DMS53 treated with DMSO at 0.1 percent for 48 hours (cell line): ENCODE results near the gene PPAT.
"Not testable (repeated sequence)": the region's sequence is repeated elsewhere in the genome, so short reads cannot be mapped to it uniquely, and the experiment has no call there.

Experiments used
- DNase-seq: peaks from one replicate; lab custom pipeline; 2025; ENCODE audit not compliant: unreplicated experiment; lab: John Stamatoyannopoulos, UW

PPAT gene

DNA sequence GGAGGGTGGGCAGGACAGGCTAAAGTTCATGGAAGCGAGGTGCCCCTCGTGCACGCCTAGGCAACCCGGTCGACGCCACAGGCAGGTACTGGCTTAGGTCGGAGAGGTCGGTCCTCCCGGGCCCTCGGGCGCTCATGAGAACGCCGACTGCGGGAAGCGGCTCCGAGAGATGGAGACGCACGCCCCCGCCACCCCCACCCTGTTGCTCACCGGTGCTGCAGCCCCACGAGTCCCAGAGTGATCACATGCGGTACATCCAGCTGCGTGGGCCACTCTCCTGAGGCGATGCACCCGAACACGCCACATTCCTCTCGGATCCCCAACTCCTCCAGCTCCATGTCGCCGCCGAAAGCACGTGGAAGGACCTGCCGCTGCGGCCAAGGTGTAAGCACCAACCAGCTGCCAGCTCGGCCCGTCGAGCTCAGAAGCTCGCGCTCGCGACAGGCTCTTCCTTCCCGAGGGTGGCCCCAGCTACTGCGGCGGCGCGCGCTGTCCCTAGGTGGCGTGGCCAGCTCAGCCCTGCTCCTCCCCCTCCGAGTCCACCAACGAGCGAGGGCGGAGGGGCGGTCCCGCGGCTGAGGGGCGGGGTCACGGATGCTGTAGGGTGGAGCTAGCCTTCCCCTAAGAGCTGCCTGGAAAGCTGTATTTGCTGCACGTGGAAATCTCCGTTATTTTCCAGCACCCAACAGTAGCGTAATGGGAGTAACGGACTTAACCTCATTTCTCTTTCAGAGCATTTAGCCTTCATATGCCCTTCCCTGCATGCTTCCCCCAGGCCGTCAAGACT, at the start of gene PPAT:
TSS of gene PPAT (minus strand) at position 476 of the 787 bp plus-strand sequence. CDS start at position 338, 138 bp downstream.
- peak; percentile 90 for DNase-seq

DNA sequence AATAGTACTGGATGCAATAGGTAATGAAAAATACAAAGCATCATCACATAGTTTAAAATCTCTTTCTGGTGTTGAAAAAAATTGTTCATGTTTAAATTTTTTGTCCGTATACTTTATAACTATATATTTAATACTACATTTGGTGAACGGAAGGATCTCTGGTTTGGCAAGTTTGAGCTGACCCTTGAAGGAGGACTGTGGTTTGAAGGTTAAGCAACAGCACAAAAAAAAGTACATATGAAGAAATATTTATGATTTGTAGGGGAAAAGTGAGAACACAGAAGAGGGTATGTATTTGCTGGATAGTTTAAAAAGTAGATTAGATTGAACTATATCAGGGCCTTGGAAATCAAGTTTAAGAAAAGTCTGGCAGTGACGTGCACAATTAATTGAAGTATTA, 45.3 kb upstream of the PPAT start:
- no peak for DNase-seq

GRCh38 chr4:56477192-56477702, 41.8 kb upstream of the PPAT start:
- DNase-seq: no peak

DNA sequence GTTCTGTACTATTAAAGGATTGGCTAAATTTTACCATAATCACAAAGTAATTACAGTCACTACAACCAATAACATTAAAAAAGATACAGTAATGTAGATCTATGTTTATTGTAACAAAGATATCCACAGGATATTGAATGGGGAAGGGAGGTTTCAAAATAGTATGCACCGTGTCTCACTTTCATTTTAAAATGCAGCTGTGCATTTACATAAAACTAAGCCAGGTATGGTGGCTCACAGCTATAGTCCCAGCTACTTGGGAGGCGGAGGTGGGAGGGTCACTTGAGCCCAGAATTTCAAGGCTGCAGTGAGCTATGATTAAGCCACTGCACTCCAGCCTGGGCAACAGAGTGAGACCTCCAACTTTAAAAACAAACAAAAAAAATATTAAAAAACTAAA, 40.5 kb upstream of the PPAT start:
- DNase-seq: no peak

GRCh38 chr4:56469489-56470210, 34.2 kb upstream of the PPAT start:
- DNase-seq: no peak

GRCh38 chr4:56468097-56468422, 32.6 kb upstream of the PPAT start:
- peak; percentile 27 for DNase-seq

GRCh38 chr4:56467284-56468096, 32.1 kb upstream of the PPAT start, which contains the start of gene SRP72:
SRP72 (plus strand) TSS chr4:56467617; CDS start chr4:56467636, 19 bp downstream.
- peak; percentile 55 for DNase-seq

DNA sequence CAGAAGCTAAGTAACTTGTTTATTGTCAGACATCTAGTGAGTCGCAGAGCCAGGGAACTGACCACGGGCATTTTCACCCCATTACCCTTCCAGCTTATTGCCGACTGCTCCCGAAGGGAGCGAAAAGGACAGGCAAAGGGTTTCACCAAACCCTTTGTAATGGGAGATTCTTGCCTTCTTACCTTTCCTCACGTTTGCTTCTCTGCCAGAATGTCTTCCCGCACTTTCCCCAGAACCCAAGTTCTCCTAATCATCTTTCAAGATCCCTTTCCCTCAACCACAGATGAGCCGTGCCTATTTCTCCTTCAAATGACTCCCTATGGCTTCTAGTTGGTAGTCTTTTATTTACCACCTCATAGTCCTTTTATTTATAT, 31.5 kb upstream of the PPAT start:
- no peak for DNase-seq

DNA sequence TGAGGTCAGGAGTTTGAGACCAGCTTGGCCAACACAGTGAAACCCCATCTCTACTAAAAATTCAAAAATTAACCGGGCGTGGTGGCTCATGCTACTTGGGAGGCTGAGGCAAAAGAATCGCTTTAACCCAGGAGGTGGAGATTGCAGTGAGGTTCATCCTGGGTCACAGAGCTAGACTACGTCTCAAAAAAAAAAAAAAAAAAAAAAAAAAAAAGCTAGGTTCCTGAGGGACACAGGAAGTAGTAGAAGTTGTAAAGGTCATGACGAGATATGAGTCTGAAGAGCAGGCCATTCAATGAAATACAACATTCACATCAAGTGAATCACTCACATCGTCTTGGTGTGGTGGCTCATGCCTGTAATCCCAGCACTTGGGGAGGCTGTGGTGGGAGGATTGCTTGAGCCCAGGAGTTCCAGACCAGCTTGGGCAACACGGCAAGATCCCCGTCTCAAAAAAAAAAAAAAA, 30.9 kb upstream of the PPAT start:
- DNase-seq: peak; percentile 10

DNA sequence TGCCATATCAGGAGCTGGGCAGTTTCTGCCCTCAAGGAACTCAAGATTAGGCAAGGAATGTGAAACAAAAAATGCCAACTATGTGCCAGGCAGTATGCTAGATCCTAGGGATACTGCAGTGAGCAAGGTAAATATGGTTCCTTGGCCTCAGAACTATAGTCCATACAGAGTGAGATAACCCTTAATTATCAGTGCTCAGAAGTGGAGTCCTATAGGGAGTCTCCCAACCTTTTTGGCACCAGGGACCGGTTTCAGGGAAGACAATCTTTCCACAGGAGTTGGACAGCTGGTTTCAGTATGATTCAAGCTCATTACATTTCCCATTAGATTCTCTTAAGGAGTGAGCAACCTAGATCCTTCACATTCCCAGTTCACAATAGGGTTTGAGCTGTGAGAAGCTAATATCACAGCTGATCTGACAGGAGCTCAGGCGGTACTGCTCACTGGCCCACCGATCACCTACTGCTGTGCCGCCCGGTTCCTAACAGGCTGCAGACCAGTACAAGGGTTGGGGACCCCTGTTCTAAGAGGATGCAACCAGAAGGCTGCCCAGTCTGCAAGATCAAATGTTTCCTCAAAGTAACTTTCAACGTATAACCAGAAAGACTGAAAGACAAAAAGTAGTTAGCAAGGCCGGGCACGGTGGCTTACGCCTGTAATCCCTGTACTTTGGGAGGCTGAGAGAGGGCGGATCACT, 30.3 kb upstream of the PPAT start:
- no peak for DNase-seq

GRCh38 chr4:56464581-56464980, 29.2 kb upstream of the PPAT start:
- DNase-seq: no peak

DNA sequence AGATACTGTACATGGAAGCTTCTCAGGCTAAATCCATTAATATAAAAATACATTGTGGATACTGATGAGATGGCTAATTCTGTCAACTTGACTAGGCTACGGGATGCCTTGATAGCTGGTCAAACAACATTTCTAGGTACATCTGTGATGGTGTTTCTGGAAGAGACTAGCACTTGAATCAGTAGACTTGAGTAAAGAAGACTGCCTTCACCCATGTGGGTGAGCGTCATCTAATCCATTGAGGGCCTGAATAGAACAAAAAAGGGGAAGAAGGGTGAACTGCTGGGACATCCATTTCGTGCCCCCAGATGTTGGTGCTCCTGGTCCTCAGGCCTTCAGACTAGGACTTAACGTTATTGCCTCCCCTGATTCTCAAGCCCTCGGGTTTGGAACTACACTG, 28.3 kb upstream of the PPAT start:
- no peak for DNase-seq

DNA sequence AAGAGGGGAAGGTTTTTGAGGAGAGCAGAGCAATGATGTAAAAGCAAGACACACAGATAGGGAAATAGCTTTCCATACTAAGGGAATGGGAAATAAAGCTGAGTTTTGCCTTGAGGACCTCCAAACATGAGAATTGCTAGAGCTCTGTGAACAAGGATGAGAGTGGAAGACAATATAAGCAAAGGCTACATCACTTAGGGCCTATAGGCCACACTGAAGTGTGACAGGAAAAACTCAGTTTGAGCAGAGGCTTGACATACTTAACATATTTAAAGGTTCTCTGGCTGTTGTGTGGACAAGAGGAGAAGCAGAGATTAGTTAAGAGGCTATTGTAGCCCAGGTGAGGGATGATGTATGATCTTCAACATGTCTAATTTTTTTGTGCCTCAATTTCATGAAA, 26.7 kb upstream of the PPAT start:
- DNase-seq: no peak

GRCh38 chr4:56460085-56460484, 24.7 kb upstream of the PPAT start:
- DNase-seq: no peak

DNA sequence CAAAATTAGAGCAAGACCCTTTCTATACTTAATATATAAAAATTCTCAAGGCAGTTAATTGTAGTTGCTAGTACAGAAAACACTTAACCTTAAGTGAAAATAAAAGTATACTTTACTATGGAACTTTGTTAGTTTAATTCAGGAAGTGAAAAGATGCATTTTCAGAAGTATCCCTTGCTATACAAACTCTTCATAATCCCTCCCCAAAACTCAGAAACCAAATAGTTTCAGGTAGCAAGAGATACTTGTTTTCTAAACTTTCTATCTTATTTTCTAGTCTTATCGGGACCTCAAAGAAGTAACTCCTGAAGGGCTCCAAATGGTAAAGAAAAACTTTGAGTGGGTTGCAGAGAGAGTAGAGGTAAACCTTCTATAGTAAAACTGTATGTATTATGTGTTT, 14.9 kb upstream of the PPAT start:
- DNase-seq: no peak

GRCh38 chr4:56449475-56449874, 14.1 kb upstream of the PPAT start:
- DNase-seq: not testable (repeated sequence)

DNA sequence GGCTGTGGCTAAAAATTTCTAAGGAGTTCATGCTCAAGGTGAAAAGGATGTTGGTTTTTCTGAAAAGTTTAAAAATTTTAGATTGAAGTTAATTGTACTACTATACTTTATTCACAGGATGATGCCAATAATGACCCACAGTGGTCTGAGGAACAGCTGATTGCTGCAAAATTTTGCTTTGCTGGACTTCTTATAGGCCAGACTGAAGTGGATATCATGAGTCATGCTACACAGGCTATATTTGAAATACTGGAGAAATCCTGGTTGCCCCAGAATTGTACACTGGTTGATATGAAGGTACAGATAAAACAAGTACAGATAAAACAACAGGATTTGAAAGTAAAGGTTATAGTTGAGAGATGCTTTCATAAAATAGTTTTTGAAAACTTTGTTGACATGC, 12.9 kb upstream of the PPAT start:
- DNase-seq: no peak

DNA sequence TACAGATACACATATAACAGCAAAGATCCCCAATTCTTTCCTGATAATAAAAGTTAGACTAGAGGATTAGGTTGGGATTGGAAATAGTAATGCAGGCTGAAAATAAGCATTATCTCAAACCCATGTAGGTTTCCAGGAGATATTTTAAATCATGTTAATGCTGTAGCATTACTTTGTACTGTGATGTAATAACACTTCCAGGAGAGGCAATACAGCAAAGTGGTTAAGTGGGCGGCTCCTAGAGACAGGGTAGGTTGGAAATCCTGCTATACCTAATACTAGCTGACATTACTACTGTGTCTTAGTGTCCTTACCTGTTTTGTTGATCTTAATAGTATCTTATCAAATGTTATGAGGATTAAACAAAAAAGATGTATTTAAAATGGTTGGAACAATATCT, 10.3 kb upstream of the PPAT start:
- no peak for DNase-seq

DNA sequence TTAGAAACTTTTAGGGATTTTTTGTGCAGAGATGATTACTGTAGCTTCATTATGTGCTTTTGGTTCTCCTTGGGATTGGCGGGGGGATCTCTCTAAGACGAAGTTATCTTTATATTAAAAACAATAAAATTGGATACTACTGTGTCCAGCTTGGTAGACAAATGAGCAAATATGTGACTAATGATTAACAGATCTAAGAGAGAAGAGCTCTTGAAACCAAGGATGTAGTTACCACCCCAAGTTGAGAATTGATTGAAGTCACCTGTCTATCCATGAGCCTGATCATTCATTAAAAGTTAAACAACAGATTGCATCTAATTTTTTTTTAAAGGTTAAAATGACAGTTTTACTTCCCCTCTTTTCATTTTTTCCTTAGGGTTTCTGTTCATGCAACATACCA, 9.3 kb upstream of the PPAT start:
- peak; percentile 28 for DNase-seq

DNA sequence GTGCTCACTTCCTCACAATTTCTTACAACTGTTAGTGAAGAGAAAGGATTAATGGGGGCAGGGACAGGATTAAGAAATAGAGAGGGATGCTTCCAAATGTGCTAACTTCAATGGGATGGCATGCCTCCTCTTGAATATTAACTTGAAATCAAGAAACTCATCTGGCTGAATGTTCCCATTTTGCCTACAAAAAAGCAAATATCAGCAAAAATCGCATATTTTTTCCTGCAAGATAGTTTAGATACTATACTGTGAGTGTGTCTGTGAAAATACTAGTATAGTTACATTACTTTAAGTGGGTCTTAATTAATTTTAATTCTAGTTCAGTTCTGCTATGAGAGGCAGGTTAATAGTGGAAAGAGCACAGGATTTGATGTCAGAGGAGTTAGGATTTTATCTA, 5.6 kb upstream of the PPAT start:
- DNase-seq: no peak

GRCh38 chr4:56438766-56439165, 3.4 kb upstream of the PPAT start:
- no peak for DNase-seq
